IMR-90 (cell line): ENCODE results near the gene NDUFA1. TPM values are rescaled to one million over a fixed set of nuclear protein-coding genes. Genes with fewer than 3 reads are reported as not detected.

Experiments used
- ATAC-seq: fragments of 200-7000 bp; cut with Tn5 transposase; 2 replicates; pipeline ENCODE4 v1.9.1; 2020; ENCODE audit warnings: low read depth, mild to moderate bottlenecking, moderate library complexity
- BruUV-seq: library from RNA; stranded (reverse); fragments of 400-500 nt; replicated peaks from 2 replicates; lab custom pipeline; 2021; lab: Mats Ljungman, UMichigan
- CTCF ChIA-PET: fragments of 300-600 bp; formaldehyde crosslinking; extraction: SDS; loops from one replicate; lab custom pipeline; 2021; ENCODE audit warnings: antibody characterized with exemption; lab: Yijun Ruan, JAX
- POLR2A ChIA-PET: fragments of 300-600 bp; sonication (Branson Sonifier 250); formaldehyde crosslinking; loops from one replicate; lab custom pipeline; 2022; ENCODE audit warnings: antibody characterized with exemption; ENCODE audit not compliant: unreplicated experiment; lab: Charles Lee
- DNase-seq: peaks from one replicate; pipeline ENCODE4 v3.0.0; 2013
- H2AFZ ChIP-seq: replicated peaks from 2 replicates; pipeline ENCODE3; 2013; ENCODE audit warnings: low read length, mild to moderate bottlenecking; ENCODE audit not compliant: poor library complexity
- H2AK5ac ChIP-seq: 2 replicates; pipeline ENCODE4 v1.6.1; 2013; ENCODE audit warnings: low read depth, low read length, inconsistent platforms
- H2AK9ac ChIP-seq: replicated peaks from 2 replicates; pipeline ENCODE3; 2013; ENCODE audit warnings: mild to moderate bottlenecking, low read depth, low read length, moderate library complexity; ENCODE audit not compliant: poor library complexity
- H2BK120ac ChIP-seq: 2 replicates; pipeline ENCODE4 v1.6.1; 2013; ENCODE audit warnings: low read depth, low read length, inconsistent platforms
- H2BK15ac ChIP-seq: 3 replicates; pipeline ENCODE4 v1.6.1; 2013; ENCODE audit warnings: low read depth, low read length, inconsistent platforms
- H2BK20ac ChIP-seq: 2 replicates; pipeline ENCODE4 v1.6.1; 2013; ENCODE audit warnings: low read depth, mild to moderate bottlenecking, inconsistent platforms, low read length, moderate library complexity
- H2BK5ac ChIP-seq: 2 replicates; pipeline ENCODE4 v1.6.1; 2013; ENCODE audit warnings: mild to moderate bottlenecking, low read depth, low read length, inconsistent platforms; ENCODE audit not compliant: poor library complexity, severe bottlenecking
- H3K14ac ChIP-seq: replicated peaks from 2 replicates; pipeline ENCODE4 v1.6.1; 2013; ENCODE audit warnings: low read depth, low read length, inconsistent platforms
- H3K18ac ChIP-seq: 2 replicates; pipeline ENCODE4 v1.6.1; 2013; ENCODE audit warnings: low read depth, low read length, control low read depth
- H3K23ac ChIP-seq: 2 replicates; pipeline ENCODE4 v1.6.1; 2013; ENCODE audit warnings: low read depth, low read length, inconsistent platforms
- H3K27ac ChIP-seq: 2 replicates; pipeline ENCODE4 v1.5.1; 2013; ENCODE audit warnings: mild to moderate bottlenecking, control low read depth, low read length; ENCODE audit not compliant: insufficient read depth
- H3K27me3 ChIP-seq: 2 replicates; pipeline ENCODE4 v1.6.1; 2013; ENCODE audit warnings: low read length; ENCODE audit not compliant: control insufficient read depth, insufficient read depth
- H3K36me3 ChIP-seq: 2 replicates; pipeline ENCODE4 v1.6.1; 2013; ENCODE audit warnings: low read length, mixed read lengths; ENCODE audit not compliant: control insufficient read depth, insufficient read depth
- H3K4ac ChIP-seq: 2 replicates; pipeline ENCODE4 v1.6.1; 2013; ENCODE audit warnings: low read depth, low read length, inconsistent platforms
- H3K4me1 ChIP-seq: 2 replicates; pipeline ENCODE4 v1.6.1; 2013; ENCODE audit warnings: low read length, mixed read lengths; ENCODE audit not compliant: control insufficient read depth, insufficient read depth
- H3K4me2 ChIP-seq: 2 replicates; pipeline ENCODE4 v1.6.1; 2013; ENCODE audit warnings: low read depth, mild to moderate bottlenecking, control low read depth, low read length, moderate library complexity
- H3K4me3 ChIP-seq: 2 replicates; pipeline ENCODE4 v1.5.1; 2013; ENCODE audit warnings: low read depth, mild to moderate bottlenecking, control low read depth, low read length, moderate library complexity; ENCODE audit not compliant: insufficient read depth
- H3K56ac ChIP-seq: 2 replicates; pipeline ENCODE4 v1.6.1; 2013; ENCODE audit warnings: low read length, inconsistent platforms; ENCODE audit not compliant: insufficient read depth; ENCODE audit errors: extremely low read depth
- H3K79me1 ChIP-seq, 2 experiments: 2 replicates each; pipeline ENCODE4 v1.6.1; 2013; ENCODE audit warnings: low read length in 2 of 2, inconsistent platforms in 1 of 2, low read depth in 1 of 2
- H3K9ac ChIP-seq: 2 replicates; pipeline ENCODE4 v1.6.1; 2013; ENCODE audit warnings: low read depth, low read length, control low read depth
- H3K9me1 ChIP-seq: 2 replicates; pipeline ENCODE4 v1.6.1; 2013; ENCODE audit warnings: low read length, inconsistent platforms; ENCODE audit not compliant: insufficient read depth
- H3K9me3 ChIP-seq: 2 replicates; pipeline ENCODE4 v1.6.1; 2013; ENCODE audit warnings: low read length; ENCODE audit not compliant: control insufficient read depth, insufficient read depth
- H4K20me1 ChIP-seq: 2 replicates; pipeline ENCODE4 v1.6.1; 2013; ENCODE audit warnings: low read length, inconsistent platforms; ENCODE audit not compliant: insufficient read depth
- H4K5ac ChIP-seq: 2 replicates; pipeline ENCODE4 v1.6.1; 2013; ENCODE audit warnings: mild to moderate bottlenecking, low read depth, low read length, control low read depth
- H4K8ac ChIP-seq, 2 experiments: 2 replicates each; pipeline ENCODE4 v1.6.1; 2013; ENCODE audit warnings: low read depth in 2 of 2, low read length in 2 of 2, control low read depth in 1 of 2, inconsistent platforms in 1 of 2
- H4K91ac ChIP-seq: 2 replicates; pipeline ENCODE4 v1.6.1; 2013; ENCODE audit warnings: low read depth, low read length, inconsistent platforms; ENCODE audit not compliant: insufficient read depth
- NFE2L2 ChIP-seq: fragments of 150-350 bp; IDR thresholded peaks from 2 replicates; pipeline ENCODE4 v1.6.1; 2016; ENCODE audit warnings: low read depth, mild to moderate bottlenecking, low read length
- RAD21 ChIP-seq: IDR thresholded peaks from 2 replicates; pipeline ENCODE4 v1.6.1; 2012; ENCODE audit warnings: low read length, improper control_type of control experiment
- SMC3 ChIP-seq: fragments of 150-350 bp; IDR thresholded peaks from 2 replicates; pipeline ENCODE4 v1.6.1; 2016; ENCODE audit warnings: low read depth, mild to moderate bottlenecking, antibody characterized with exemption, low read length, moderate library complexity
- WGBS, 2 experiments: methylation state at CpG; one replicate each; pipeline versions ENCODE4 v1.1.5 to v1.1.7; 2013; ENCODE audit warnings: missing lambda C conversion rate in 2 of 2; ENCODE audit not compliant: insufficient read length in 1 of 2; ENCODE audit errors: extremely low coverage in 2 of 2; 5-methylcytosine and 5-hydroxymethylcytosine counted together
- dilution Hi-C: fragments of 300-500 bp; cut with HindIII; formaldehyde crosslinking; loops from one replicate; pipeline ENCODE4 v1.14.3; 2018; ENCODE audit warnings: low sequenced_read_pairs; ENCODE audit not compliant: unreplicated experiment
- in situ Hi-C: fragments of 300-500 bp; cut with MboI; formaldehyde crosslinking; loops from 3 replicates; pipeline ENCODE4 v1.14.3; 2019; ENCODE audit warnings: low sequenced_read_pairs, inconsistent platforms, mixed read lengths
- intact Hi-C: fragments of 100-400 bp; cut with micrococcal nuclease; formaldehyde crosslinking; loops from 2 replicates; pipeline ENCODE4 v1.10.0; 2022
- polyA plus RNA-seq, 3 experiments: library from polyadenylated mRNA; depleted of rRNA; stranded (reverse); fragments of >200 nt; gene quantifications; 2 replicates each; pipeline ENCODE4 v1.2.3, GENCODE V29; 2012; ENCODE audit warnings: low replicate concordance in 1 of 3
- total RNA-seq: library from RNA; depleted of rRNA; stranded (reverse); fragments of >200 nt; gene quantifications from 2 replicates; pipeline ENCODE4 v1.2.3, GENCODE V29; 2012

Gene NDUFA1
- total and polyA plus RNA-seq, 2 of the 4 experiments (the other 2 are of a cell fraction): 12.5 to 90.1 TPM

- BruUV-seq: no TSS peak
- Histone ChIP-seq H2BK5ac (no peak overlapping the region), H3K9me1 (no peaks in the 10 kb centered on the region), H3K27me3 (no peaks in the 10 kb centered on the region), H2BK20ac (no peak overlapping the region), H3K27ac (no peak overlapping the region), H3K56ac (no peak overlapping the region), H2BK120ac (no peak overlapping the region), H3K4me2 (no peak overlapping the region), H4K91ac (no peak overlapping the region), H3K14ac (no peak overlapping the region), H3K79me1 (no peaks in the 10 kb centered on the region), H3K36me3 (no peaks in the 10 kb centered on the region), H2BK15ac (no peak overlapping the region), H3K23ac (no peak overlapping the region), H4K20me1 (no peaks in the 10 kb centered on the region), H2AFZ (peak overlapping the region; percentile 24), H3K4ac (no peak overlapping the region), H3K18ac (no peak overlapping the region), H3K9ac (no peak overlapping the region), H2AK5ac (no peak overlapping the region), H2AK9ac (no peak overlapping the region), H3K4me1 (no peaks in the 10 kb centered on the region), H3K9me3 (no peaks in the 10 kb centered on the region), H3K4me3 (no peak overlapping the region), H4K5ac (no peak overlapping the region), H4K8ac (no peak overlapping the region)
- no peak for ATAC-seq
- ChIA-PET POLR2A (no interaction called here), CTCF (no interaction called here)
- WGBS, 2 experiments: 67% methylated on average over 1 of the region's 11 CpGs; no CpG with 5 or more reads in 1 of the 2 experiments
- intact Hi-C loops: loop anchor here (10.0 kb wide), 1 partner anchor 371 kb away; no protein-coding TSS in a partner anchor
- dilution Hi-C loops: no loop called here
- TF ChIP-seq SMC3: no peak
- TF ChIP-seq RAD21: no peak
- TF ChIP-seq NFE2L2: no peak
- DNase-seq: peak; percentile 13
- in situ Hi-C loops: no loop called here
Observed at GRCh38 chrX:119885554-119886428, 14.2 kb downstream of the NDUFA1 start.
